ENCODE results near the gene IL1A. TPM values are rescaled to one million over a fixed set of nuclear protein-coding genes. Genes with fewer than 3 reads are reported as not detected.

The IL1A gene
- total and polyA plus RNA-seq, 9 of the 15 experiments (the other 6 are each of a cell fraction or from before 2014, with no cell fraction given): 0.03 to 0.27 (median 0.14) TPM; not detected in 2

DNA sequence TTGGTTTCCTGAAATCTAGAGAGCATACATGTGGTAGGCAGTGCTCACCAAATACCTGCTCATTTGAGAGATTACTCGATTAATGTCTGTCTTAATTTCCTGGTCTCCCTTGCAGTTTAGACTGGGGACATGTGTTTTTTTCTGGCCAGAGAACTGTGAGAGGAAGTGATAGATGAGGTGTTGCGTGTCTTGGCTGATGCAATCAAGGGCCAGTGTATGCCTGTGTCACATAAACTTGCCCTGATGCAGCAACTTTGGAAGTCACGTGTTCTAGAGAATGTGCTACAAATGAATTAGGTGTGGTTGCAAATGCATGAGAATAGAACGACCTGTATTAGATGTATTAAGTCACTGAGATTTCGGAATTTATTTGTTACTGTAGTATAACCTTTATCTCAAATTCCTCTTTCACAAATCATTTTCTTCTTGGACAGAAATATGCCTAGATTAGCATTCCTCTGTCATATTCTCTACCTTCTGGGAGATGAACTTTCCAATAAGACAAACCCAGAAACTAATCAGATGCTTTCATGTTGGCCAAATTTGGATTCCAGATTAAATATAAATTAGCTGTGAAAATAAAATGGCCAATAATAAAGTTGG lies 9.9 kb upstream of the IL1A start (continued):
- TF ChIP-seq, protein P1, sequence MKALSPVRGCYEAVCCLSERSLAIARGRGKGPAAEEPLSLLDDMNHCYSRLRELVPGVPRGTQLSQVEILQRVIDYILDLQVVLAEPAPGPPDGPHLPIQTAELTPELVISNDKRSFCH (CRISPR knock-in tag; IDR thresholded peaks at IDR 0.05): no peak
- TF ChIP-seq, protein P1 (tag; IDR thresholded peaks at IDR 0.05): peak; percentile 66; the same call in 1 of the 2 replicates
- TF ChIP-seq, protein P2, sequence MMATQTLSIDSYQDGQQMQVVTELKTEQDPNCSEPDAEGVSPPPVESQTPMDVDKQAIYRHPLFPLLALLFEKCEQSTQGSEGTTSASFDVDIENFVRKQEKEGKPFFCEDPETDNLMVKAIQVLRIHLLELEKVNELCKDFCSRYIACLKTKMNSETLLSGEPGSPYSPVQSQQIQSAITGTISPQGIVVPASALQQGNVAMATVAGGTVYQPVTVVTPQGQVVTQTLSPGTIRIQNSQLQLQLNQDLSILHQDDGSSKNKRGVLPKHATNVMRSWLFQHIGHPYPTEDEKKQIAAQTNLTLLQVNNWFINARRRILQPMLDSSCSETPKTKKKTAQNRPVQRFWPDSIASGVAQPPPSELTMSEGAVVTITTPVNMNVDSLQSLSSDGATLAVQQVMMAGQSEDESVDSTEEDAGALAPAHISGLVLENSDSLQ (IDR thresholded peaks at IDR 0.05): peak; percentile 89
- TF ChIP-seq CREM (IDR thresholded peaks at IDR 0.05; ENCODE audit: low read depth): peak; percentile 94
- no peak for TF ChIP-seq HBP1 (CRISPR knock-in tag; IDR thresholded peaks at IDR 0.05)
- no peak for TF ChIP-seq ZBTB49 (CRISPR knock-in tag; IDR thresholded peaks at IDR 0.05; ENCODE audit: borderline replicate concordance)
- peak; percentile 49 for TF ChIP-seq TCF3 (CRISPR knock-in tag; IDR thresholded peaks at IDR 0.05)
- peak in 1 of 2 experiments; percentile 80; a peak in 1 of 4 replicates for TF ChIP-seq HDAC1 (IDR thresholded peaks at IDR 0.05)
- no peak for TF ChIP-seq TARDBP (IDR thresholded peaks at IDR 0.05)
- peak in 1 of 2 experiments; percentile 63; a peak in 1 of 4 replicates for TF ChIP-seq TBL1XR1 (IDR thresholded peaks at IDR 0.05; ENCODE audit: low read length in 2 of 2)
- no peak for TF ChIP-seq SP1 (CRISPR knock-in tag; IDR thresholded peaks at IDR 0.05)
- TF ChIP-seq MAX (CRISPR knock-in tag; IDR thresholded peaks at IDR 0.05): peak; percentile 80
- TF ChIP-seq GABPA (tag; conservative IDR thresholded peaks at IDR 0.05; ENCODE audit: low read depth): peak; percentile 77

Measured in K562 (cell line).